ENCODE results near the gene AP4E1.
A peak's percentile ranks its signal among the peaks of the same experiment; 100 is the strongest.

The AP4E1 gene

GRCh38 chr15:50880651-50881114, 27.8 kb upstream of the AP4E1 start:
- in situ Hi-C loops (cut with MboI; ENCODE audit: low sequenced_read_pairs, unreplicated experiment) = loop anchor here (10.0 kb wide), 1 partner anchor 196 kb away; the partner anchor contains the start of gene TRPM7
- DNase-seq (ENCODE audit: low spot score) = peak; percentile 54

GRCh38 chr15:50881121-50882048, 27.1 kb upstream of the AP4E1 start:
- in situ Hi-C loops (cut with MboI; ENCODE audit: low sequenced_read_pairs, unreplicated experiment) = loop anchor here (10.0 kb wide), 1 partner anchor 197 kb away; the partner anchor contains the start of gene TRPM7
- no peak for DNase-seq (ENCODE audit: low spot score)
- no peak for TF ChIP-seq CTCF (IDR thresholded peaks at IDR 0.05; ENCODE audit: borderline replicate concordance, control extremely low read depth, extremely low read depth, insufficient read depth, missing control alignments)

More at GRCh38 chr15:50880651-50881114, 27.8 kb upstream of the AP4E1 start:
- TF ChIP-seq CTCF (IDR thresholded peaks at IDR 0.05; ENCODE audit: borderline replicate concordance, control extremely low read depth, extremely low read depth, insufficient read depth, missing control alignments) = no peak

GRCh38 chr15:50883903-50884302, 24.6 kb upstream of the AP4E1 start:
- DNase-seq (ENCODE audit: low spot score) = no peak
- no peak for TF ChIP-seq CTCF (IDR thresholded peaks at IDR 0.05; ENCODE audit: borderline replicate concordance, control extremely low read depth, extremely low read depth, insufficient read depth, missing control alignments)
- in situ Hi-C loops (cut with MboI; ENCODE audit: low sequenced_read_pairs, unreplicated experiment) = loop anchor here (10.0 kb wide), 1 partner anchor 199 kb away; the partner anchor contains the start of gene TRPM7

- in situ Hi-C loops (cut with MboI; ENCODE audit: low sequenced_read_pairs, unreplicated experiment) = loop anchor here (10.0 kb wide), 1 partner anchor 200 kb away; the partner anchor contains the start of gene TRPM7
- DNase-seq (ENCODE audit: low spot score) = no peak
- TF ChIP-seq CTCF (IDR thresholded peaks at IDR 0.05; ENCODE audit: borderline replicate concordance, control extremely low read depth, extremely low read depth, insufficient read depth, missing control alignments) = no peak
Observed at GRCh38 chr15:50884540-50884939, 23.9 kb upstream of the AP4E1 start.

- in situ Hi-C loops (cut with MboI; ENCODE audit: low sequenced_read_pairs, unreplicated experiment) = loop anchor here (10.0 kb wide), 1 partner anchor 201 kb away; the partner anchor contains the start of gene TRPM7
- no peak for DNase-seq (ENCODE audit: low spot score)
- TF ChIP-seq CTCF (IDR thresholded peaks at IDR 0.05; ENCODE audit: borderline replicate concordance, control extremely low read depth, extremely low read depth, insufficient read depth, missing control alignments) = no peak
Observed at GRCh38 chr15:50886139-50886467, 22.4 kb upstream of the AP4E1 start.

- no peak for TF ChIP-seq CTCF (IDR thresholded peaks at IDR 0.05; ENCODE audit: borderline replicate concordance, control extremely low read depth, extremely low read depth, insufficient read depth, missing control alignments)
- in situ Hi-C loops (cut with MboI; ENCODE audit: low sequenced_read_pairs, unreplicated experiment) = loop anchor here (10.0 kb wide), 1 partner anchor 202 kb away; the partner anchor contains the start of gene TRPM7
- DNase-seq (ENCODE audit: low spot score) = no peak
Observed at GRCh38 chr15:50886611-50887345, 21.7 kb upstream of the AP4E1 start.
